GM19324 (cell line): ENCODE data around the gene YIPF4.
"Not testable (repeated sequence)": the region's sequence is repeated elsewhere in the genome, so short reads cannot be mapped to it uniquely, and the experiment has no call there.

ENCODE experiments used
- ATAC-seq: cut with Tn5 transposase; IDR thresholded peaks from one replicate; pipeline ENCODE4 v1.9.1; 2021; ENCODE audit warnings: mild to moderate bottlenecking, moderate library complexity; ENCODE audit not compliant: unreplicated experiment, low FRiP score

Gene YIPF4

GRCh38 chr2:32363597-32363996, 85.9 kb downstream of the YIPF4 start:
- ATAC-seq: no peak

- not testable (repeated sequence) for ATAC-seq
Observed at GRCh38 chr2:32364290-32364689, 86.6 kb downstream of the YIPF4 start.

- not testable (repeated sequence) for ATAC-seq
Observed at GRCh38 chr2:32365679-32366078, 88.0 kb downstream of the YIPF4 start.
